Large intestine (tissue), 3 donors: ENCODE results near the gene DNAJA3. TPM values are rescaled to one million over a fixed set of nuclear protein-coding genes. Genes with fewer than 3 reads are reported as not detected.
"Not testable (repeated sequence)": the region's sequence is repeated elsewhere in the genome, so short reads cannot be mapped to it uniquely, and the experiment has no call there.

ENCODE experiments used
- DNase-seq, 2 donors: peaks; one replicate each; pipeline versions ENCODE4 v3.0.0 to v3.0.0-alpha.2; 2013
- H3K27ac ChIP-seq: one replicate; pipeline ENCODE4 v1.5.1; 2013; ENCODE audit warnings: low read length
- H3K27me3 ChIP-seq: 2 replicates; pipeline ENCODE4 v1.6.1; 2013; ENCODE audit warnings: low read length; ENCODE audit not compliant: control insufficient read depth, insufficient read depth
- H3K36me3 ChIP-seq: 2 replicates; pipeline ENCODE4 v1.6.1; 2013; ENCODE audit warnings: low read length; ENCODE audit not compliant: control insufficient read depth, insufficient read depth
- H3K4me1 ChIP-seq: one replicate; pipeline ENCODE4 v1.6.1; 2013; ENCODE audit warnings: low read length; ENCODE audit not compliant: control insufficient read depth, insufficient read depth
- H3K4me3 ChIP-seq: one replicate; pipeline ENCODE4 v1.5.1; 2013; ENCODE audit warnings: low read length
- H3K9me3 ChIP-seq: one replicate; pipeline ENCODE4 v1.6.1; 2013; ENCODE audit warnings: mild to moderate bottlenecking, low read depth, low read length, moderate library complexity; ENCODE audit not compliant: control insufficient read depth
- WGBS: methylation state at CpG from one replicate; pipeline ENCODE4 v1.1.5; 2013; ENCODE audit warnings: low lambda C conversion rate; ENCODE audit not compliant: insufficient coverage; 5-methylcytosine and 5-hydroxymethylcytosine counted together
- polyA plus RNA-seq: library from polyadenylated mRNA; unstranded; fragments of 120-200 nt; gene quantifications from one replicate; pipeline ENCODE4 v1.2.1, GENCODE V29; 2013

Gene DNAJA3
- polyA plus RNA-seq, 1 donor = 46.0 TPM

DNA sequence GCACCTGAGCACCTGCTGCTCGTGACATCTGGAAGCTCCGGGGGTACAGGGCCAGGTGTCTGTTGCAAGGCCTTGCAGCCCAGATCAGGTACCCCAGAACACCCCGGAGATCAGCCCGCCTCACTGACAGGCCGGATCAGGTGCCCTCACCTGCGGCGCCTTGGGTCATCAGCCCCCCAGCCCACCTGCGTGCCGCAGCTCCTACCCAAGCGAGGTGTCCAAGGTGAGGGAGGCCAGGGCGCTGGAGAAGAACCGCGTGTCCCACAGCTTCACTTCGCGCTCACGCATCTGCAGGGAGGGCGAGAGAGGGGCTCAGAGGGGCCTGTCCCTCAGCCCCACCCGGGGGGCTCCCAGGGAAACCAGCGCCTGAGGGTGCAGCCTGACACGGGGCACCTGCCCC is 37.9 kb upstream of the DNAJA3 start:
- Histone ChIP-seq H3K4me3 (no peak overlapping the region), H3K27me3 (no peaks in the 10 kb centered on the region), H3K9me3 (peaks cover 3% of the 10 kb centered on the region), H3K27ac (no peak overlapping the region), H3K36me3 (peaks cover 69% of the 10 kb centered on the region), H3K4me1 (peaks cover 9% of the 10 kb centered on the region)
- no CpG with 5 or more reads among the region's 20 CpGs for WGBS
- DNase-seq = no peak

DNA sequence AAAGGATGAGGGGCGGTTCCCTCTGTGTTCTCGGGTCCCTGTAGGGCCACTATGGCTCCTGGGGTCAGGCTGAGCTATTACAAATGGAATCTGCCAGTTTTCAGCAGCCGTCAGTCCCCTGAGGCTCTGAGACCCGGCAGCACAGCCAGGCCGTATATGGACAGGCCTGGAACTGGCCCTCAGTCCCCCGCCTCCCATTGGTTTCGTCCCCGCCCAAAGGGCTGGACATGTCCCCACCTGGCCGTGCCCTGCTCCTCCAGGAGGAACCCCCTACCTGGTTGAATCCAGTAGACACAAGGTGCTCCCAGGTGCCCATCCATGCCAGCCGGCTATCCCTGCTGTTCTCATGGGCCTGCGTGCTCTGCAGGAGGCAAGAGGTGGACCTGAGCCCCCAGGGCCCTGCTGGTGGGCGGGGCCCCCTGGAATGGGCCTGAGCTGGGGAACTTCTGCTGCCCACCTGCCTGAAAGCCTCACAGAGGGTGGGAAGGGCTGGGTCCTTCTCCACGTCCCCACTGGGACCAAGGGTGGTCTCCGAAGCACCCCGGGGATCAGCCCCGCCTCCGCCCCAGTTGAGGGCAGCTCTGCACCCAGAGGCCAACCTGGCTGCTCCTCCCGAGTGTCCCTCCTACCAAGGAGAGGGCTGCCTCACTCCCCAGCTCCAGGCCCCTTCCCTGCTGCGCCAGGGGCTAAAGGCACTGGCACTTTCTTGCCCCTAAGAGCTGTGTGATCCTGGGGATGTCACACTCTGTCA is 37.2 kb upstream of the DNAJA3 start:
- peaks cover 3% of the 10 kb centered on the region for H3K9me3 ChIP-seq
- no peak overlapping the region for H3K4me3 ChIP-seq
- H3K36me3 ChIP-seq = peaks cover 68% of the 10 kb centered on the region
- no peak overlapping the region for H3K27ac ChIP-seq
- no CpG with 5 or more reads among the region's 19 CpGs for WGBS
- peaks cover 15% of the 10 kb centered on the region for H3K4me1 ChIP-seq
- H3K27me3 ChIP-seq = no peaks in the 10 kb centered on the region
- no peak for DNase-seq

DNA sequence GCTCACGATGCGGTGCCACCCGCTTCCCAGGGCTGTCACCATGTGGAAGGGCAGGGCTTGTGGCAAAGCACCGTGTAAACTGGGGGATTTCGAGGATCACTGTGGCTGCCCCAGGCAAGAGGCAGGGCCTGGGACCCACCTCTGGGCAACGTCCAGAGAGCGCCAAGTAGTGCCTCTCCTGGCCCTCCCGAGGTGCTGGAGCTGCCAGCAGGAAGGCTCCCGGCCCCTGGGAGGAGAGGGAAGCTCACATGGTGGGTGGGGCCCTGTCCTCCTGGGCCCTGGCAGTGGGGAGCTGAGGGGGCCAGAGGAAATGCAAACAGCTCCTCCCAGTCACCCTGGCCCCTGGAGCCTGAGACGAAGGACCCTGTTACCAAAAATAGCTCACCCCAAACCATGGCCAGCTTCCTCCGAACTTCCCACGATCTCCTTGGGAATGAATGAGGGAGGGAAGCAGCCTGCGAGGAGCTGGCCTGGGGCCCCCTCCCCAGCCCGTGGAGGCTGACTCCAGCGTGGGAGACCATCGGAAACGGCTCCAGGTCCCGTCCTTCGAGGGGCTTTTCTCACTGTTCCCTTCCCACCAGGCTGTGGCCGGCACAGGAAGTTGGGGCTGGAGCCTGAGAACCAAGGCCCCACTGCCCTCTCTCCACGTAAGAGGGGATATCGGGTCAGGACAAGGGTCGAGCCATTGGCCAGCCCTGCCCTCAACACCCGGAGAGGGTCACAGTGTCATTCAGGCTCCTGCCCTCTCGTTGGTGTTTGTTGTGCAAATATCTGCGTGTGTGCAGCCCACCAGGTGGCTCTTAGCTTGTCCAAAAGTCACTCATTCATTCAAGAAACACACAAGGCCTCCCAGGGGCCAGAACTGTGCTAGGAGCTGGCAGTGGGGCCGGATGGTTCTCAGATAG is 36.4 kb upstream of the DNAJA3 start:
- peaks cover 60% of the 10 kb centered on the region for H3K36me3 ChIP-seq
- peaks cover 3% of the 10 kb centered on the region for H3K9me3 ChIP-seq
- H3K4me3 ChIP-seq = no peak overlapping the region
- H3K27ac ChIP-seq = no peak overlapping the region
- no peak for DNase-seq
- WGBS = no CpG with 5 or more reads among the region's 27 CpGs
- H3K4me1 ChIP-seq = peaks cover 16% of the 10 kb centered on the region
- H3K27me3 ChIP-seq = no peaks in the 10 kb centered on the region

DNA sequence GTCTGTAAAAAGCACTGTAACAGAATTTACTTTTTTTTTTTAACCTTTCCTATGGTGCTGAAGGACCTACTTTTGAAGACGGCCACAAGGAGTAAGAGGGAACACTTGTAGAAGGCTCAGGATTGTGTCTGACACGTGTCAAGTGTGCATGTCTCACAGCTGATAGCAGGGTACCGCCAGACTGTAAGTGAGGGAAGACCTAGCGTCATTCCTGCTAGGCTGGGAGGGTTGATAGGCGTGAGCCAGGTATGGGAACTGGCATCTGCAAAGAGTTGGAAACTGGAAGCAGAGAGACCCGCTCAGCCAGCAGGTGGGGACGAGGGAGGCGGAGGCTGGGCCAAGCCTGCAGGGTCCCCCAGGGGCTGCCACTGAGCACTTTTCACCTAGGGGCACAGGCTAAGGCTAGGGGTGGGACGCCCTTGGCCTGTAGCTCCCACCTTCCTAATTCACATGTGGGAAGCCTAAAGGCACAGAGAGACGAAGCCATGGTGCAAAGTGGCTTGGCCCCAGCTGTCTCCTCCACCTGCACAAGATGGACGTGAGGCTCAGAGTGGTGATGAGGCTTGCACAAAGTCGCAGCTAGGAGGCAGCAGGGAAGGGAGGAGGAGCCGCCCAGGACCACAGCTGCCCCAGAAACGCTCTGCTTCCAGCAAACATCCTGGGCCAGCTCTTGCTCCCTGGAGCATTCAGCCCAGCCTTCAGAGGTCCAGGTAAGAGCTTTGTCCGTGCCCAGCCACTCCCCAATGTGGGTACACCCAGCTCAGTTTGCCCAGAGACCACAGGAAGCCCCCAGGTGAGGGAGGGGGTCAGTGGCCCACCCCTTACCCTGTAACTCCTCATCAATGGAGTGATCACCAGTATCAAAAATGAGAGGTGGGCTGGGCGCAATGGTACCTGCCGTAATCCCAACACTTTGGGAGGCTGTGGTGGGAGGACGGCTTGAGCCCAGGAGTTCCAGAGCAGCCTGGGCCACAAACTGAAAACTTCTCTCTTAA is 35.1 kb upstream of the DNAJA3 start:
- 100% methylated on average over 1 of the region's 18 CpGs for WGBS
- no peak for DNase-seq
- peaks cover 16% of the 10 kb centered on the region for H3K4me1 ChIP-seq
- no peak overlapping the region for H3K27ac ChIP-seq
- H3K36me3 ChIP-seq = peaks cover 62% of the 10 kb centered on the region
- no peaks in the 10 kb centered on the region for H3K27me3 ChIP-seq
- peaks cover 3% of the 10 kb centered on the region for H3K9me3 ChIP-seq
- no peak overlapping the region for H3K4me3 ChIP-seq

DNA sequence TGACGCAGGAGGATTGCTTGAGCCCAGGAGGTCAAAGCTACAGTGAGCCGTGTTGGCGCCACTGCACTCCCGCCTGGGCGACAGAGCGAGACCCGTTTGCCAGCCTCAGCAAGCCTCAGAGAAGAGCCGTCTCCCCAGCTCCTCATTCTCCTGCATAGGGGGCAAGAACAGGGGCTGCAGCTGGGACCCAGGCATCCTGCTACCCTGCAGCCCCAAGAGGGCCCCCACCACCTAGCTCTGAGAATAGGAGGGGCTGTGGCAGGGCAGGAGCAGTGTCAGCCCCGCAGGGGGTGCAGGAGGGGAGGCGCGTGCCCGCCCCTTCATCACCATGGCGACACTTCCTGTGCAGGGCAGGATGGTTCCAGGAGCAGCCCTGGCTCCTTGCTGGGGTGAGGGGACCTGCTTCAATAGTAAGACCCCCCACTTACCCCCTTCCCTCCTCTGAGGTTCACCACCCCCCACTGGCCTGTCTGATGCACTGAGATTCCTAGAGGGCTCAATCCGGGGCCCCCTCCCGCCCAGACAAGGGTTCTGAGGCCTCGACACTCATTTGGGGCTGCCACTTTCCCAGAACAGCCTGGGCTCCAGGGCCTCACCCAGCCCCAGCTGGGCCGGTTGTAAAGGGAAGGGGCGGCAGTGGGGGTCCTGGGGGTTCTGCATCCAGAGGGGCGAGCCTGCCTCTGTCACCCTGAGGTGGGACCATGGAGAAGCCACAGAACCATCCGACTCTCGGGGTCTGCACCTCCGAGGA is 33.9 kb upstream of the DNAJA3 start:
- H3K4me1 ChIP-seq = peaks cover 16% of the 10 kb centered on the region
- H3K9me3 ChIP-seq = peaks cover 3% of the 10 kb centered on the region
- DNase-seq = no peak
- no CpG with 5 or more reads among the region's 22 CpGs for WGBS
- no peaks in the 10 kb centered on the region for H3K27me3 ChIP-seq
- peak overlapping the region; percentile 62 for H3K27ac ChIP-seq
- no peak overlapping the region for H3K4me3 ChIP-seq
- H3K36me3 ChIP-seq = peaks cover 53% of the 10 kb centered on the region

DNA sequence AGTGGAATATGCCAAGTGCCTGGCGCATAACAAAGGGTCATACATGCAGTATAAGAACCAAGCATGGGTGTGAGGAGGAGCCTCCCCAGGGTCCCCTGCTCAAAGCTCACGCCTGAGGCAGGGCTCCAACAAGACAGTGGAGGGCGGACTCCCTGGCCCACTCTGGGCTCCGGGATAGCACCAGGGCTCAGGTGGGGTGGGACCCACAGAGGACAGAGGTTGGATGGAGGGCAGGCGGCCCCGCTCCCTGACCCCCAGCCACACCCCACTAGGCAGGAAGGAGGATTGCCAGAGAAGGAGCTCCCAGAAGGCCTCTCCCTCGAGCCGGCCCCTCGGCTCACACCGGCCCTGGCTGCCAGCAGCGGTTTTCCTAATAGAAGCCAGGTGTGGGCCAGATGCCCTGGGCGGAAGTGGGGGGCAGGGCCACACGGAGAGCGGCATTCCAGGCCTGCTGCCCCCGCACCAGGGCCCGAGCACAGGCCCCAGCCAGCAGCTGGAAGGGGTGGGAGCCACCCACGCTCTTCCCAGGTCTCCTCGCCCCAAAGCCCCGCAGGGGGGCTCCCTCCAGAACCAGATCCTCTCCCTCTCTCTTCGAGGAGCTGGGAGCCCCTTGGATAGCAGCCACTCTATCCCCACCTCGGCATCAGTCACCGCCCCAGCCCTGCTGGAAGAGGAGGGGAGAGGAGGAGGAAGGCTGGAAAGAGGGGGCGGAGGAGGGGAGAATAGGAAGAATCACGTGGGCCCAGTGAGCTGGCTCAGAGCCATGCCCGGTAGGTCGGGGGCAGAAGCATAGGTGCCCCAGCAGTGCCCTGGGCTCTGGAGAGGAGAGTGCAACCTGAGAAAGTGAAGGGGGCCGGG is 33.1 kb upstream of the DNAJA3 start:
- no CpG with 5 or more reads among the region's 27 CpGs for WGBS
- peak overlapping the region; percentile 62 for H3K27ac ChIP-seq

DNA sequence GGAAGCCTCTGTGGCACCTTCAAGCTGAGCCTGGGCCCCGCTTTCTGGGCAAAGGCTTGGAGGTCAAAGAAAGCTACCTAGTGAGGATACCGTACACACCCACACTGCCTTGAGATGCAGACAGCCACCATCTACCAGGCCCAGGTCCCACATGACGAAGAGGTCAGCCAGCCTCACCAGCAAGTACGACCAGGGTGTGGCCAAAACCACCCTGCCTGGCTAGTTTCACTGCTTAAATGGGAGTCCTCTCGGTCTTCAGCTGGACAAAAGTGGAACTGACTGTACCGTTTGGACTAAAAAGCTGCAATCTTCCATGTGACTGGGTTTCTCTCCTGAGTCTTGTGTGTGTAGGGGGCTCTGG is 32.4 kb upstream of the DNAJA3 start:
- Histone ChIP-seq H3K27ac (peak overlapping the region; percentile 62), H3K9me3 (peaks cover 3% of the 10 kb centered on the region), H3K4me1 (peaks cover 16% of the 10 kb centered on the region), H3K27me3 (no peaks in the 10 kb centered on the region), H3K36me3 (peaks cover 44% of the 10 kb centered on the region), H3K4me3 (no peak overlapping the region)
- DNase-seq = peak in 1 of 2 donors; percentile 29
- no CpG with 5 or more reads among the region's 6 CpGs for WGBS

More for the DNA sequence above, 33.1 kb upstream of the DNAJA3 start:
- Histone ChIP-seq H3K4me3 (no peak overlapping the region), H3K27me3 (no peaks in the 10 kb centered on the region), H3K9me3 (peaks cover 3% of the 10 kb centered on the region), H3K4me1 (peaks cover 16% of the 10 kb centered on the region), H3K36me3 (peaks cover 48% of the 10 kb centered on the region)
- DNase-seq = peak in 1 of 2 donors; percentile 58

DNA sequence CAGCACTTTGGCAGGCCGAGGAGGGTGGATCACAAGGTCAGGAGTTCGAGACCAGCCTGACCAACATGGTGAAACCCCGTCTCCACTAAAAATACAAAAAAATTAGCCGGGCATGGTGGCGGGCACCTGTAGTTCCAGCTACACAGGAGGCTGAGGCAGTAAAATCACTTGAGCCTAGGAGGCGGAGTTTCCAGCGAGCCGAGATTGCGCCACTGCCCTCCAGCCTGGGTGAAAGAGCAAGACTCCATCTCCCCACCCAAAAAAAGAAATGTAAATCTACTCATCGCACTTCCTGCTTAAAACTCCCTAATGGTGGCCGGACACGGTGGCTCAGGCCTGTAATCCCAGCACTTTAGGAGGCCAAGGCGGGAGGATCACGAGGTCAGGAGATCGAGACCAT is 31.8 kb upstream of the DNAJA3 start:
- H3K27me3 ChIP-seq, H3K9me3 ChIP-seq, H3K4me3 ChIP-seq, DNase-seq, H3K27ac ChIP-seq: not testable (repeated sequence)
- WGBS = no CpG with 5 or more reads among the region's 15 CpGs
- H3K4me1 ChIP-seq = peaks cover 16% of the 10 kb centered on the region
- peaks cover 38% of the 10 kb centered on the region for H3K36me3 ChIP-seq
